Brain microvascular endothelial cell (primary cell): ENCODE data around the gene BTBD9.

Experiments
- DNase-seq: peaks from one replicate; pipeline ENCODE4 v3.0.0-alpha.2; 2020
- H3K27ac ChIP-seq: fragments of 250-450 bp; sonication (Bioruptor Pico); 2 replicates; pipeline ENCODE4 v1.5.1; 2020; ENCODE audit warnings: mild to moderate bottlenecking, moderate library complexity
- H3K27me3 ChIP-seq: fragments of 250-450 bp; sonication (Bioruptor Pico); replicated peaks from 2 replicates; pipeline ENCODE4 v1.5.1; 2020; ENCODE audit warnings: mild to moderate bottlenecking
- H3K36me3 ChIP-seq: fragments of 250-450 bp; sonication (Bioruptor Pico); replicated peaks from 2 replicates; pipeline ENCODE4 v1.5.1; 2020; ENCODE audit warnings: mild to moderate bottlenecking
- H3K4me3 ChIP-seq: 2 replicates; pipeline ENCODE4 v1.5.1; 2011; ENCODE audit warnings: low read depth, mild to moderate bottlenecking, control low read depth, low read length, moderate library complexity
- CTCF ChIP-seq: IDR thresholded peaks from 2 replicates; pipeline ENCODE4 v1.5.1; 2011; ENCODE audit warnings: low read depth, mild to moderate bottlenecking, moderate library complexity, low read length, control low read depth, inconsistent platforms; ENCODE audit errors: missing control alignments
- in situ Hi-C: cut with HindIII; loops from 2 replicates; pipeline ENCODE4 v1.10.0; 2017; ENCODE audit warnings: low sequenced_read_pairs, low pct_ligation_motif_present

The BTBD9 gene

GRCh38 chr6:38510205-38510604 is 129.5 kb downstream of the BTBD9 start:
- Histone ChIP-seq H3K27ac (peak overlapping the region; percentile 72), H3K27me3 (no peaks in the 10 kb centered on the region), H3K36me3 (no peaks in the 10 kb centered on the region), H3K4me3 (no peak overlapping the region)
- TF ChIP-seq CTCF, result no peak
- in situ Hi-C loops, result no loop called here
- peak; percentile 50 for DNase-seq

GRCh38 chr6:38509713-38510112 is 130.0 kb downstream of the BTBD9 start:
- Histone ChIP-seq H3K27ac (peak overlapping the region; percentile 72), H3K36me3 (no peaks in the 10 kb centered on the region)

GRCh38 chr6:38508894-38509293 is 130.8 kb downstream of the BTBD9 start:
- in situ Hi-C loops, result no loop called here
- H3K27me3 ChIP-seq, result no peaks in the 10 kb centered on the region
- no peak for TF ChIP-seq CTCF
- DNase-seq, result peak; percentile 23
- no peak overlapping the region for H3K4me3 ChIP-seq
- no peak overlapping the region for H3K27ac ChIP-seq
- H3K36me3 ChIP-seq, result no peaks in the 10 kb centered on the region

More at GRCh38 chr6:38509713-38510112, 130.0 kb downstream of the BTBD9 start:
- DNase-seq, result peak; percentile 74
- H3K4me3 ChIP-seq, result no peak overlapping the region
- no peak for TF ChIP-seq CTCF
- in situ Hi-C loops, result no loop called here
- H3K27me3 ChIP-seq, result no peaks in the 10 kb centered on the region

- TF ChIP-seq CTCF, result no peak
- H3K36me3 ChIP-seq, result no peaks in the 10 kb centered on the region
- no peak overlapping the region for H3K4me3 ChIP-seq
- DNase-seq, result no peak
- in situ Hi-C loops, result no loop called here
- no peaks in the 10 kb centered on the region for H3K27me3 ChIP-seq
- no peak overlapping the region for H3K27ac ChIP-seq
These were observed 131.4 kb downstream of the BTBD9 start for GRCh38 chr6:38508286-38508685.

GRCh38 chr6:38507173-38507572 is 132.6 kb downstream of the BTBD9 start:
- Histone ChIP-seq H3K4me3 (no peak overlapping the region), H3K27ac (no peak overlapping the region), H3K27me3 (no peaks in the 10 kb centered on the region), H3K36me3 (no peaks in the 10 kb centered on the region)
- no peak for TF ChIP-seq CTCF
- DNase-seq, result no peak
- in situ Hi-C loops, result no loop called here

- no peak overlapping the region for H3K27ac ChIP-seq
- H3K27me3 ChIP-seq, result no peaks in the 10 kb centered on the region
- in situ Hi-C loops, result no loop called here
- H3K36me3 ChIP-seq, result no peaks in the 10 kb centered on the region
- DNase-seq, result no peak
- TF ChIP-seq CTCF, result no peak
- no peak overlapping the region for H3K4me3 ChIP-seq
These were observed 133.9 kb downstream of the BTBD9 start for GRCh38 chr6:38505826-38506225.
